Chondrocyte (in vitro differentiated cells): ENCODE data around the gene MCM5. TPM values are rescaled to one million over a fixed set of nuclear protein-coding genes. Genes with fewer than 3 reads are reported as not detected.
A peak's percentile ranks its signal among the peaks of the same experiment; 100 is the strongest.
"Not testable (repeated sequence)": the region's sequence is repeated elsewhere in the genome, so short reads cannot be mapped to it uniquely, and the experiment has no call there.

Source experiments
- DNase-seq: peaks from one replicate; pipeline ENCODE4 v3.0.0; 2021; ENCODE audit warnings: mixed read lengths, low spot score
- H3K27ac Mint-ChIP-seq: one replicate; pipeline ENCODE4 v1.8.0; 2021; ENCODE audit warnings: mild to moderate bottlenecking, moderate library complexity, mixed read lengths; ENCODE audit not compliant: unreplicated experiment
- H3K27me3 Mint-ChIP-seq: 2 replicates; pipeline ENCODE4 v1.8.0; 2021; ENCODE audit warnings: low read depth, mixed read lengths
- H3K36me3 Mint-ChIP-seq: 2 replicates; pipeline ENCODE4 v1.8.0; 2021; ENCODE audit warnings: low read depth, mixed read lengths
- H3K4me1 Mint-ChIP-seq: 2 replicates; pipeline ENCODE4 v1.8.0; 2021; ENCODE audit warnings: low read depth, mild to moderate bottlenecking, mixed read lengths
- H3K4me3 Mint-ChIP-seq: one replicate; pipeline ENCODE4 v1.8.0; 2021; ENCODE audit warnings: mild to moderate bottlenecking, moderate library complexity, mixed read lengths; ENCODE audit not compliant: unreplicated experiment
- H3K9me3 Mint-ChIP-seq: 2 replicates; pipeline ENCODE4 v1.8.0; 2021; ENCODE audit warnings: low read depth, mixed read lengths
- total RNA-seq: library from RNA; stranded (reverse); gene quantifications from 3 replicates; pipeline ENCODE4 v1.2.1, GENCODE V29; 2021
- TF ChIP-seq, protein P1 (sequence below): fragments of 200-600 bp; sonication (generic); IDR thresholded peaks from 2 replicates; pipeline ENCODE4 v1.5.0; 2021; ENCODE audit warnings: antibody characterized with exemption, mild to moderate bottlenecking, moderate library complexity

Gene MCM5
- total RNA-seq, 1 donor from 2014 or later: 14.4 TPM

GRCh38 chr22:35394011-35394312 lies 6.0 kb upstream of the MCM5 start:
- no peak overlapping the region for H3K27ac Mint-ChIP-seq
- no peak for DNase-seq
- no peaks in the 10 kb centered on the region for H3K27me3 Mint-ChIP-seq
- TF ChIP-seq, protein P1, sequence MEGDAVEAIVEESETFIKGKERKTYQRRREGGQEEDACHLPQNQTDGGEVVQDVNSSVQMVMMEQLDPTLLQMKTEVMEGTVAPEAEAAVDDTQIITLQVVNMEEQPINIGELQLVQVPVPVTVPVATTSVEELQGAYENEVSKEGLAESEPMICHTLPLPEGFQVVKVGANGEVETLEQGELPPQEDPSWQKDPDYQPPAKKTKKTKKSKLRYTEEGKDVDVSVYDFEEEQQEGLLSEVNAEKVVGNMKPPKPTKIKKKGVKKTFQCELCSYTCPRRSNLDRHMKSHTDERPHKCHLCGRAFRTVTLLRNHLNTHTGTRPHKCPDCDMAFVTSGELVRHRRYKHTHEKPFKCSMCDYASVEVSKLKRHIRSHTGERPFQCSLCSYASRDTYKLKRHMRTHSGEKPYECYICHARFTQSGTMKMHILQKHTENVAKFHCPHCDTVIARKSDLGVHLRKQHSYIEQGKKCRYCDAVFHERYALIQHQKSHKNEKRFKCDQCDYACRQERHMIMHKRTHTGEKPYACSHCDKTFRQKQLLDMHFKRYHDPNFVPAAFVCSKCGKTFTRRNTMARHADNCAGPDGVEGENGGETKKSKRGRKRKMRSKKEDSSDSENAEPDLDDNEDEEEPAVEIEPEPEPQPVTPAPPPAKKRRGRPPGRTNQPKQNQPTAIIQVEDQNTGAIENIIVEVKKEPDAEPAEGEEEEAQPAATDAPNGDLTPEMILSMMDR: no peak
- no peaks in the 10 kb centered on the region for H3K9me3 Mint-ChIP-seq
- H3K4me1 Mint-ChIP-seq: peaks cover 5% of the 10 kb centered on the region
- H3K36me3 Mint-ChIP-seq: peaks cover 7% of the 10 kb centered on the region
- no peak overlapping the region for H3K4me3 Mint-ChIP-seq

- peaks cover 12% of the 10 kb centered on the region for H3K4me1 Mint-ChIP-seq
- no peak overlapping the region for H3K27ac Mint-ChIP-seq
- TF ChIP-seq, protein P1: no peak
- no peak overlapping the region for H3K4me3 Mint-ChIP-seq
- no peaks in the 10 kb centered on the region for H3K9me3 Mint-ChIP-seq
- H3K36me3 Mint-ChIP-seq: peaks cover 7% of the 10 kb centered on the region
- no peaks in the 10 kb centered on the region for H3K27me3 Mint-ChIP-seq
- no peak for DNase-seq
Measured at GRCh38 chr22:35394810-35395563, 5.0 kb upstream of the MCM5 start.

- not testable (repeated sequence) for H3K4me3 Mint-ChIP-seq
Measured at GRCh38 chr22:35396622-35397021, 3.3 kb upstream of the MCM5 start.

GRCh38 chr22:35397095-35397904 lies 2.6 kb upstream of the MCM5 start:
- Mint-ChIP-seq H3K4me1 (peaks cover 21% of the 10 kb centered on the region), H3K36me3 (peaks cover 6% of the 10 kb centered on the region), H3K27ac (no peak overlapping the region), H3K9me3 (no peaks in the 10 kb centered on the region), H3K4me3 (no peak overlapping the region), H3K27me3 (no peaks in the 10 kb centered on the region)
- TF ChIP-seq, protein P1: no peak
- no peak for DNase-seq

More at GRCh38 chr22:35396622-35397021, 3.3 kb upstream of the MCM5 start:
- not testable (repeated sequence) for H3K36me3 Mint-ChIP-seq, H3K27ac Mint-ChIP-seq, H3K9me3 Mint-ChIP-seq, H3K27me3 Mint-ChIP-seq, DNase-seq
- peaks cover 20% of the 10 kb centered on the region for H3K4me1 Mint-ChIP-seq

DNA sequence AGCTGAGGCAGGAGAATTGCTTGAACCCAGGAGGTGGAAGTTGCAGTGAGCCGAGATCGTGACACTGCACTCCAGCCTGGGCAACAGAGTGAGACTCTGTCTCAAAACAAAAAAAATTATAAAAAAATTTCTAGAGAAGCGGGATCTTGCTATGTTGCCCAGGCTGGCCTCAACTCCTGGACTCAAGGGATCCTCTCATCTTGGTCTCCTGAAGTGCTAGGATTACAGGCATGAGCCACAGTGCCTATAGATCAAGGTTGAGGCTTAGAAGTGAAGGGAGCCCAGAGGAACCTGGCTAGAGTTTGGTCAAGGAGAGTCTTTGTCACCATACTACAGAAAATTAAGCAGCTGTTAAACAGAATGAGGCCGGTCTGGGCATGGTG lies 1.4 kb upstream of the MCM5 start:
- Mint-ChIP-seq H3K36me3 (peaks cover 3% of the 10 kb centered on the region), H3K27me3 (no peaks in the 10 kb centered on the region), H3K9me3 (no peaks in the 10 kb centered on the region), H3K4me3 (peak overlapping the region; percentile 12), H3K27ac (no peak overlapping the region), H3K4me1 (peaks cover 21% of the 10 kb centered on the region)
- TF ChIP-seq, protein P1: no peak
- no peak for DNase-seq
